ENCODE data around the gene TMEM132E.

The TMEM132E gene

GRCh38 chr17:34579979-34580684 is 750 bp downstream of the TMEM132E start:
- H3K4me3 ChIP-seq (ENCODE audit: low read length), result no peak overlapping the region
- DNase-seq (ENCODE audit: low read depth), result no peak
- TF ChIP-seq, protein P1, sequence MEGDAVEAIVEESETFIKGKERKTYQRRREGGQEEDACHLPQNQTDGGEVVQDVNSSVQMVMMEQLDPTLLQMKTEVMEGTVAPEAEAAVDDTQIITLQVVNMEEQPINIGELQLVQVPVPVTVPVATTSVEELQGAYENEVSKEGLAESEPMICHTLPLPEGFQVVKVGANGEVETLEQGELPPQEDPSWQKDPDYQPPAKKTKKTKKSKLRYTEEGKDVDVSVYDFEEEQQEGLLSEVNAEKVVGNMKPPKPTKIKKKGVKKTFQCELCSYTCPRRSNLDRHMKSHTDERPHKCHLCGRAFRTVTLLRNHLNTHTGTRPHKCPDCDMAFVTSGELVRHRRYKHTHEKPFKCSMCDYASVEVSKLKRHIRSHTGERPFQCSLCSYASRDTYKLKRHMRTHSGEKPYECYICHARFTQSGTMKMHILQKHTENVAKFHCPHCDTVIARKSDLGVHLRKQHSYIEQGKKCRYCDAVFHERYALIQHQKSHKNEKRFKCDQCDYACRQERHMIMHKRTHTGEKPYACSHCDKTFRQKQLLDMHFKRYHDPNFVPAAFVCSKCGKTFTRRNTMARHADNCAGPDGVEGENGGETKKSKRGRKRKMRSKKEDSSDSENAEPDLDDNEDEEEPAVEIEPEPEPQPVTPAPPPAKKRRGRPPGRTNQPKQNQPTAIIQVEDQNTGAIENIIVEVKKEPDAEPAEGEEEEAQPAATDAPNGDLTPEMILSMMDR (conservative IDR thresholded peaks at IDR 0.05; ENCODE audit: low read depth, low read length), result no peak

GRCh38 chr17:34580685-34581445 is 1.5 kb downstream of the TMEM132E start:
- DNase-seq (ENCODE audit: low read depth), result no peak
- TF ChIP-seq, protein P1 (conservative IDR thresholded peaks at IDR 0.05; ENCODE audit: low read depth, low read length), result no peak

DNA sequence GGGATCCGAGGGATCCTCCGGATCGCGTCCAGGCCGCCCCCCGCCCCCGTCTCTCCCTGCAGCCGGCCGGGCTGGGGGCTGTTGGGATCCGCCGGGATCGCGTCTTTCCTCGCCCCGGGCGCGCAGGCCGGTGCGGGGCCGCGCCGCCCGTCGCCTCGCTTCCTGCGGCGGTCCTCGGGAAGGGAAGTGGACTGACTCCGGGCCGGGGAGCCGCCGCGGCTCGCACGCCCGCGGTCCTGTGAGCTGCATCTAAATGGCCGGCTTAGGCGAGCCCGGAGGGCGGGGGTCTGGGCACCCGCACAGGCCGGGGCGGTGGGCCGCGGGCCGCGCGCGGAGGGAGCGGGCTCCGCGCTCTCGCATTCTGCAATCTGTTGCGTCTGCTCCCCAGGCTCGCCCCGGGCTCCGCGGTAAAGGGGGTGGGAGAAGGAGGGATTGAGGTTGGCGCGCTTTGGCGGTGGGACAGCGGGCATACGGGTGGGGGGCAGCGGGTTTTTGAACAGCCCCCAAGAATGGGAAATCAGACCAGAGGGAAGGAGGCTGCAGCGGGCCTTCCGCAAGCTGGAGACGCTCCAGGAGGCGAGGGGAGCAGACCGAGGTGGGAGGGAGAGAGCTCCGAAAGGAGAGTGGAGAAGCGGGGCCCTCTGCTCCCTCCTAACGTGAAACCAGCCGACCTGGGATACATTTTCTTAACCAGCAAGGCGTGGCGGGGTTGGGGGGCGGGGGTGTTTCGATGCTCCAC is 2.2 kb downstream of the TMEM132E start:
- DNase-seq (ENCODE audit: low read depth), result no peak
- TF ChIP-seq, protein P1 (conservative IDR thresholded peaks at IDR 0.05; ENCODE audit: low read depth, low read length), result no peak
- H3K4me3 ChIP-seq (ENCODE audit: low read length), result no peak overlapping the region

More at GRCh38 chr17:34580685-34581445, 1.5 kb downstream of the TMEM132E start:
- no peak overlapping the region for H3K4me3 ChIP-seq (ENCODE audit: low read length)

DNA sequence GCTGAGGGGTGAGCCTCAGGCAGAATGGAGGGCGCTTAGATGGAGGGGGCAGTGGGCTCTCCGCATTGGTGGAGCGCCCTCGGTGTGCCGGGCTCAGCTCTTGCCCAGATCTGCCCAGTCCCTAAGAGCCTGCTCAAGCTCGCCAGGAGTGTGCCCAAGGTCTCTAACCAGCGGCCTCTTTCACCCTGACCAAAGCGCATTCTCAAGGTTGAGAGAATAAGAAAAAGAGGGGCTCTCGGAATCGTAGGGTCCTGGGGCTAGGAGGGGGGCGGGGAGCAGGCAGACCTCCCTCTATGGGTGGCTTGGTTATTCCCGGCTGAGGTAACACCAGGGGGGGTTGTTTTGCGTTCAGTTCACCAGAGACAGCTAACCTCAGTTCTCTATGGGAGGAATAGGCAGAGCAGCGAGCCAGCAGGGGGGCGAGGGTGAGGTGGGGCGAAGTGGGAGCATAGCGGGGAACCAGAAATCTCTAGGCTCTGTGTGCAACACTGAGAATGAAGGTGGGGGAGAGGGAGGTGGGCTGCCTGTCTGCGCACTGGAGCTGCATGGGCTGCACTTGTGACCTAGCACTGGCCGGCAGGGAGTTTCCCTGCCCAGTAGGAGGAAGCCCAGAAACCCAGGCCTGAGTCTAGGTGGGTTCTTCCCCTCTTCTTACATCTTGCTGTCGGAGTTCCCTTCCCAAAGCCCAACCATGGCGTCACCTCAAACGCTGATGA is 3.0 kb downstream of the TMEM132E start:
- H3K4me3 ChIP-seq (ENCODE audit: low read length), result no peak overlapping the region
- TF ChIP-seq, protein P1 (conservative IDR thresholded peaks at IDR 0.05; ENCODE audit: low read depth, low read length), result no peak
- DNase-seq (ENCODE audit: low read depth), result no peak

DNA sequence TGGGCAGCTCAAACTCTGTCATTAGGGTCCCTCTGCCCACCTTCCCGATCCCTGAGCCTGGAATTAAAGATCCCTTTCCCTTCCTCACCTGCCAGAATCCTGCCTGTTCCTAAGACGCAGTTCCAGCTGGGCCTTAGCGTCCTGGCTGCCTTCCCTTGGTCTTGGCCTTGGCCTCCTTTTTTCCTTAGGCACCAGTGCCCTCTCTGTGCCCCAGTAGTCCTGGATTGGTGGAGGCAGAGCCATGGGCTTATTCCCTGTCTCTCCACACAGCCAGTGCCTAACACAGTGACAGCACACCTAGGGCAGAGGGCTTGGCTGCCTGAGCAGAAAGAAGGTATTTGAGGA is 3.5 kb downstream of the TMEM132E start:
- no peak overlapping the region for H3K4me3 ChIP-seq (ENCODE audit: low read length)
- TF ChIP-seq, protein P1 (conservative IDR thresholded peaks at IDR 0.05; ENCODE audit: low read depth, low read length), result no peak
- no peak for DNase-seq (ENCODE audit: low read depth)

GRCh38 chr17:34584805-34585416 is 5.5 kb downstream of the TMEM132E start:
- H3K4me3 ChIP-seq (ENCODE audit: low read length), result no peak overlapping the region
- TF ChIP-seq, protein P1 (conservative IDR thresholded peaks at IDR 0.05; ENCODE audit: low read depth, low read length), result peak; percentile 39
- DNase-seq (ENCODE audit: low read depth), result no peak
